DOHH2 (cell line): ENCODE results near the gene DACT2.

Experiments
- H3F3A ChIP-seq: fragments of 200-600 bp; sonication (generic), shearing (Covaris generic); 2 replicates; pipeline ENCODE4 v1.6.0; 2016; ENCODE audit warnings: antibody characterized with exemption, mild to moderate bottlenecking; ENCODE audit not compliant: control insufficient read depth, insufficient read depth
- H3K27ac ChIP-seq: fragments of 200-600 bp; sonication (generic); 2 replicates; pipeline ENCODE4 v1.5.1; 2014; ENCODE audit warnings: low read depth, mild to moderate bottlenecking, low read length, moderate library complexity
- H3K27me3 ChIP-seq: fragments of 200-600 bp; sonication (generic); 2 replicates; pipeline ENCODE4 v1.6.1; 2014; ENCODE audit warnings: mild to moderate bottlenecking, low read length, mixed read lengths; ENCODE audit not compliant: control insufficient read depth
- H3K36me3 ChIP-seq: fragments of 200-600 bp; sonication (generic); 2 replicates; pipeline ENCODE4 v1.6.1; 2014; ENCODE audit warnings: mild to moderate bottlenecking, low read length, moderate library complexity, mixed read lengths; ENCODE audit not compliant: control insufficient read depth
- H3K4me1 ChIP-seq: fragments of 200-600 bp; sonication (generic); 2 replicates; pipeline ENCODE4 v1.6.1; 2014; ENCODE audit warnings: mild to moderate bottlenecking, low read length, mixed read lengths; ENCODE audit not compliant: control insufficient read depth
- H3K4me2 ChIP-seq: fragments of 200-600 bp; sonication (generic); 2 replicates; pipeline ENCODE4 v1.6.0; 2014; ENCODE audit warnings: mild to moderate bottlenecking, low read length, moderate library complexity
- H3K4me3 ChIP-seq: fragments of 200-600 bp; sonication (generic); 2 replicates; pipeline ENCODE4 v1.5.1; 2014; ENCODE audit warnings: mild to moderate bottlenecking, low read length, mixed read lengths
- H3K79me2 ChIP-seq: fragments of 200-600 bp; sonication (generic); 2 replicates; pipeline ENCODE4 v1.6.1; 2014; ENCODE audit warnings: mild to moderate bottlenecking, low read length, mixed read lengths; ENCODE audit not compliant: control insufficient read depth
- H3K9me2 ChIP-seq: fragments of 200-600 bp; sonication (generic); replicated peaks from 2 replicates; pipeline ENCODE4 v1.6.1; 2014; ENCODE audit warnings: mild to moderate bottlenecking, low read length, mixed read lengths; ENCODE audit not compliant: control insufficient read depth
- H3K9me3 ChIP-seq: fragments of 200-600 bp; sonication (generic); 2 replicates; pipeline ENCODE4 v1.6.1; 2014; ENCODE audit warnings: antibody characterized with exemption, low read length, mixed read lengths; ENCODE audit not compliant: control insufficient read depth, insufficient read depth
- H4K20me1 ChIP-seq: fragments of 200-600 bp; sonication (generic); 2 replicates; pipeline ENCODE4 v1.6.0; 2014; ENCODE audit warnings: low read depth, mild to moderate bottlenecking, antibody characterized with exemption, low read length, moderate library complexity; ENCODE audit not compliant: control insufficient read depth, insufficient read depth
- EZH2phosphoT487 ChIP-seq: fragments of 200-600 bp; sonication (generic); IDR thresholded peaks from 2 replicates; pipeline ENCODE4 v1.6.1; 2017; ENCODE audit warnings: borderline replicate concordance, mild to moderate bottlenecking, antibody characterized with exemption, low read length, moderate library complexity, mixed read lengths
- TF ChIP-seq, protein P1 (sequence below): fragments of 200-600 bp; sonication (generic); IDR thresholded peaks from one replicate; pipeline ENCODE4 v1.5.1; 2014; ENCODE audit warnings: antibody characterized with exemption, mild to moderate bottlenecking, low read depth, low read length; ENCODE audit not compliant: poor library complexity, severe bottlenecking

Gene DACT2

DNA sequence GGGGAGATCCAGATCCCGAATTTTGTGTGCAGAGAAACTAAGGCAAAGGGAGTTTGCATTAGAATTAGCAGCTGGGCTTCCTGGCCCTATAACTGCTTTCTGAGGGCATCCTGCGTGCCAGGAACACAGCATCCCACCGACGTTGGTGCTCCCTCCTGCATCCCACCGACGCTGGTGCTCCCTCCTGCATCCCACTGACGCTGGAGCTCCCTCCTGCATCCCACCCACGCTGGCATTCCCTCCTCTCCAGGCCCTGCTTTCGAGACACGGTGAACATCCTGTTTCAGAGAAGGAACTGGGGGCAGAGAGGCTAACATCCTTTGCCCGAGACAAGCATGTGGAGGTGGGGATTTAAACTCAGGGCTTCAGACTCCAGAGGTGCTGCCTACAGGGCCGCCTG is 44.4 kb downstream of the DACT2 start:
- H3K36me3 ChIP-seq = no peaks in the 10 kb centered on the region
- no peak overlapping the region for H3K4me3 ChIP-seq
- H3F3A ChIP-seq = no peaks in the 10 kb centered on the region
- H3K27me3 ChIP-seq = no peaks in the 10 kb centered on the region
- H3K4me1 ChIP-seq = no peaks in the 10 kb centered on the region
- no peaks in the 10 kb centered on the region for H3K79me2 ChIP-seq
- no peak overlapping the region for H3K4me2 ChIP-seq
- H3K9me3 ChIP-seq = peaks cover 3% of the 10 kb centered on the region; the same call in 1 of the 2 replicates
- no peak for TF ChIP-seq EZH2phosphoT487
- TF ChIP-seq, protein P1, sequence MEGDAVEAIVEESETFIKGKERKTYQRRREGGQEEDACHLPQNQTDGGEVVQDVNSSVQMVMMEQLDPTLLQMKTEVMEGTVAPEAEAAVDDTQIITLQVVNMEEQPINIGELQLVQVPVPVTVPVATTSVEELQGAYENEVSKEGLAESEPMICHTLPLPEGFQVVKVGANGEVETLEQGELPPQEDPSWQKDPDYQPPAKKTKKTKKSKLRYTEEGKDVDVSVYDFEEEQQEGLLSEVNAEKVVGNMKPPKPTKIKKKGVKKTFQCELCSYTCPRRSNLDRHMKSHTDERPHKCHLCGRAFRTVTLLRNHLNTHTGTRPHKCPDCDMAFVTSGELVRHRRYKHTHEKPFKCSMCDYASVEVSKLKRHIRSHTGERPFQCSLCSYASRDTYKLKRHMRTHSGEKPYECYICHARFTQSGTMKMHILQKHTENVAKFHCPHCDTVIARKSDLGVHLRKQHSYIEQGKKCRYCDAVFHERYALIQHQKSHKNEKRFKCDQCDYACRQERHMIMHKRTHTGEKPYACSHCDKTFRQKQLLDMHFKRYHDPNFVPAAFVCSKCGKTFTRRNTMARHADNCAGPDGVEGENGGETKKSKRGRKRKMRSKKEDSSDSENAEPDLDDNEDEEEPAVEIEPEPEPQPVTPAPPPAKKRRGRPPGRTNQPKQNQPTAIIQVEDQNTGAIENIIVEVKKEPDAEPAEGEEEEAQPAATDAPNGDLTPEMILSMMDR = no peak
- no peaks in the 10 kb centered on the region for H3K9me2 ChIP-seq
- H3K27ac ChIP-seq = no peak overlapping the region
- no peaks in the 10 kb centered on the region for H4K20me1 ChIP-seq

DNA sequence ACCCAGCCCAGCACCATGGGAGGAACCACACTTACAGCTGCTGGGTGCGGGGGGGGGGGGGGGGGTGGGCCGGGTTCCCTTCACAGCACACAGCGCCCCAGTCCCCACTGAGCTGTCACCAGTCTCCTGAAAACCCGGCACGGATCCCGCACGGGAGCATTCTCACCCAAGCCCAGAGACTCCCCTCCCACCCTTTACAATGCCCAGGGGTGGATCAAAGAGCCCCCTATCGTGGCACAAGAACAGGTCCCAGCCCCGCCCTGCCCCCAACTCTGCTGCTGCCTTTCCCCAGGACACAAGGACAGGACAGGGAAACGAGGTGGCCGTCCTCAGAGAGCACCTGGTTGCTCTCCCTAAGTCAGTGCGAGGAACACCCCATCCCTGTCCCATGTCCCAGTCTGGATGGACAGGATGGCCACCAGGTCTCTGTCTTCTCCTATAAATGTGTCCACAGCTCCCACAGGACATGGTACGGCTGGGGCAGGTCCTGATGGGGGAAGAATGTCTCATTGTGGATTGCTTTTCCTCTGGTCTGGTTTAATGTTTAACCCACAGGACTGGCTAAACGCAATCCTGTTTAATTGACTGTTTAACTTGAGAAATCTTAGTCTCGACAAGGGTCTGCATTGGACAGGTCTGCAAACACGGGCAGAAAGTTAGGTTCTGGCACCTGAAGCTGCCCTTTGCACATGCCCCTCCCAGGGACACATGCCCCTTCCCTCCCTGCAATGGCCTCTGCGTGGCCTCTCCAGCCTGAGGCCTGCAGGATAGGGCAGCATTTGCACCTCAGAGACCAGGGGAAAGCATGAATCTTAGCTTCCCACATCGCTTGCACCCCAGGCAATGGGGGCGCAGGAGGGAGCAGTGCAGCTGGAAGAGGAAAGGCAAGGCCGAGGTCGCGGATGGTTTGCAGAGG is 45.3 kb downstream of the DACT2 start:
- Histone ChIP-seq H3K9me2 (no peaks in the 10 kb centered on the region), H3F3A (no peaks in the 10 kb centered on the region), H4K20me1 (no peaks in the 10 kb centered on the region), H3K9me3 (peaks cover 3% of the 10 kb centered on the region; the same call in 1 of the 2 replicates), H3K4me1 (no peaks in the 10 kb centered on the region), H3K36me3 (no peaks in the 10 kb centered on the region), H3K4me2 (no peak overlapping the region), H3K4me3 (no peak overlapping the region), H3K27me3 (no peaks in the 10 kb centered on the region), H3K27ac (no peak overlapping the region), H3K79me2 (no peaks in the 10 kb centered on the region)
- TF ChIP-seq, protein P1 = no peak
- TF ChIP-seq EZH2phosphoT487 = no peak

DNA sequence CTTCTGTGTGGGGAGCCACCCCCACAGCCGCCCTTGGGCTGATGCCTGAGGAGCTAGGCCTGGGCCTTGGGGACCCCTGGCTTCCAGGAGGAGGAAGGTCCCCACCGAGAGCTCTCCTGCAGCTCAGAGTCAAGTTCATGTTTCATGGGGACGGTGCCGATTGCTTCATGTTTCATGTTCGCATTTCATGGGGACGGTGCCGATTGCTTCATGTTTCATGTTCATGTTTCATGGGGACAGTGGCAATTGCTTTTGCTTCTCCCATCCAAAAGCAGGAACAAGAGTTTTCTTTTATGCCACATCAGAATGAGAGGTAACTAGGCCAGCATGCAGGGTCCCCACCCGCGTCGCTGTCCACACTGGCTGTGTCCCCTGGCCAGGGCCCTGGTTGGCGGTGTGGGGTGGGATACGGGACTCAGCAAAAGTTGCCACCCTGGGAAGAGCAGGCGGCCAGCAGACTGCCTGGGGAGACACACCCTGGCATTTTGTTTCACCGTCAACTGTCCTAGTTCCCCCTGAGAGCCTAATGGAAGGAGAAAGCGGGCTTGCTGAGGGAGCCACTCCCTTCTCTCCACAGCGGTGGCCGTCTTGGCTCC is 46.0 kb downstream of the DACT2 start:
- H4K20me1 ChIP-seq = no peaks in the 10 kb centered on the region

More for the DNA sequence above, 46.0 kb downstream of the DACT2 start:
- no peaks in the 10 kb centered on the region for H3K27me3 ChIP-seq
- peaks cover under 1% of the 10 kb centered on the region; the same call in 1 of the 2 replicates for H3K9me3 ChIP-seq
- no peaks in the 10 kb centered on the region for H3F3A ChIP-seq
- H3K4me3 ChIP-seq = no peak overlapping the region
- H3K4me2 ChIP-seq = no peak overlapping the region
- no peak overlapping the region for H3K27ac ChIP-seq
- no peaks in the 10 kb centered on the region for H3K9me2 ChIP-seq
- H3K4me1 ChIP-seq = no peaks in the 10 kb centered on the region
- TF ChIP-seq EZH2phosphoT487 = no peak
- H3K79me2 ChIP-seq = no peaks in the 10 kb centered on the region
- H3K36me3 ChIP-seq = no peaks in the 10 kb centered on the region
